NOMO-1 (cell line): Measurements from ENCODE around the gene UBTD1.
"Not testable (repeated sequence)": the region's sequence is repeated elsewhere in the genome, so short reads cannot be mapped to it uniquely, and the experiment has no call there.

Experiments used
- DNase-seq, 2 experiments: peaks; one replicate each; lab custom pipeline; 2025; ENCODE audit not compliant: unreplicated experiment in 2 of 2; lab: John Stamatoyannopoulos, UW

Gene UBTD1

DNA sequence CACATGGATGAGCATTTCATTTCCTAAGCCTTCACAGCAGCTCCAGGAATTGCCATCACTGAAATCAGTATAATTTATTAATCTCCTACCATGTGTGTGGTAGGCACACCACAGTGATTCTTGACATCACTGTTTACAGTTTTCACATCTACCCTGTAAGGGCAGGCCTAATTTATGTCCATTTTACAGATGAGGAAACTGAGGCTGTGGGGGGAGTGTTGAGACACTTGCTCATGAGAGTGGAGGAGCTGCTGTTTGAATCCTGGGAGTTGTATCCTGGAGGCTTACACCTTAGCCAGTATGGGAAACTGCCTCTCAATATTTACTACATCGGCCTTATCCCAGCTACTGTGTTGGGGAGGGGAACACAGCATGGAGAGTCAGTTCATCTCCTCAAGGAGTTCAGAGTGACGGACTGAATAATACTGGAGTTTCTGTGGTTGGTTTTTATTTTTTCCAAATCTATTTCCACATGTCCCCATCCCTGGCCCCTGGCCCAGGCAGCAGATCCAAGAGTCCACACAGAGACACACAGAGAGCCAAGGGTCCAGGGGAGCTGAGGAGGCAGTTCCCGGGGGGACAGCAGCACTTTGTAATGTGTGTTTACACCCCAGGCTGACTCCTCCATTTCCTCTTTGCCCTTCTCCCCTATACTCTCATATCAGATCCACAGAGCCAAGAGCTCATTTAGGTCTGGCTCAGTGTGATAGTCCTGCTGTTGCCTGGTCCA, 13.2 kb downstream of the UBTD1 start:
- no peak for DNase-seq

DNA sequence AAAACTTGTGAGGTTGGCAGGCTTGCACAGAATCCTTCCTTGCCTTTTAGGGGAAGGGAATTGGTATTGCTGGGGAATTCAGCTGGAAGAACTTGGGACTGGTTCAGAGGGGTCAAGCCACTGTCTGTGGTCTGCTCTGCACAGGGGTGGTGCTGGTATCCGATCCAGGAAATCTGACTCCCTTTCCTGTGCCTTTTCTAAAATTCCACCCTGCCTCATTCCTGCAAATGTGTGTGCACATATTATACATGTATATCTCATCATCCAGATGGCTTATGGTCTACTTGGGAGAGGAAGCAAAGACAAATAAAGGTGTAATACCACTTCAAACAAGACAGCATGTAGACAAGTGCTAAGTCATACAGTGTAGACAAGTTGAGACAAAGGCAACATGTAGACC, 14.3 kb downstream of the UBTD1 start:
- DNase-seq = no peak

DNA sequence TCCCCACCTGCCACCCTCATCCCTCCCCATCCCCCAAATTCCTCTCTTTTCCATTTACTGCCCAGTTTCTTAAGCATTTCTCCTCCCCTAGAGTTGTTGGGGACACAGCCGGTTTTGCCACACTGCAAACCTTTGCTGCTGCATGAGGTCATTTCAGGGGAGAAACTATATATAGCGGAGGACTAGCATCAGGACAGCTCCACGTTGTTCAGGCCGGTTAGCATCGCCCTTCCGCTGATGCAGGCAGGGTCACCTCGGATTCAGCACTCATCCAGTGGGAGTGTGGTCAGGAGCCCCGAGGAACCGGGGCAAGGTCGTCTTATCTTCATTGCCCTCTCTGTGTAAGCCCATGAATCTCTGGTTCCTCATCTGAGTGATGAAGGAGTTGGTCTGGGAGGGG, 15.6 kb downstream of the UBTD1 start:
- no peak for DNase-seq

DNA sequence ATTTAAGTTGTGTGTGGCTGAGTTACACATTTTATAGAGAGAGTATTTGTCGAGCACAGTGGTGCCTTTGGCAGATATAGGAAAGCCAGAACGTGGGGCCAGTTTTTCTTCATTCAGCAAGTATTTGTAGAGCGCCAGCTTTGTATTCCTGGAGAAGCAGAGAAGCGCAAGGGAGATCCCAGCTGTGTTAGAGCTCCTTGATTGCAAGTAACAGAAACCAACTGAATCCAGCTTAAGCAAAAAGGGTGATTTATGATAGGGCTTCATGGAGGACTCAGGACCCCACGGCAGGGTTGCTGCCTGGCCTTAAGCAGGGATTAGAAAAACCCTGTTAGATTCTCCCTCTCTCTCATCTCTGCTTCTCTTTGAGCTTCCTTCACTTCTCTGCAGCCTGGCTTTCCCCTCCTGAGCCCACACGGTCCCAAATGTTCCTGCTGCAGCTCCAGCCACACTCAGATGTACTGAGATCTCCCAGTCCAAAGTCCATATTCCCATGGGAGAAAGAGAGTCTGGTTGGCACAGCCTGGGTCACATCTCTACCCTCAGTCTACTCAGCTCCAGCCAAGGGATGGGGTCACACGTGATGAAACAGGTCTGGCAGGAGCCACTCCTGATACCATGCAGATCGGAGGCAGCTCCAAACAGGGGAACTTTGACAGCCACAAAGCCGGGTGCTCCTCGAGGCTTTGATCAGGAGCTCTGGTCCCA, 16.7 kb downstream of the UBTD1 start:
- no peak for DNase-seq

DNA sequence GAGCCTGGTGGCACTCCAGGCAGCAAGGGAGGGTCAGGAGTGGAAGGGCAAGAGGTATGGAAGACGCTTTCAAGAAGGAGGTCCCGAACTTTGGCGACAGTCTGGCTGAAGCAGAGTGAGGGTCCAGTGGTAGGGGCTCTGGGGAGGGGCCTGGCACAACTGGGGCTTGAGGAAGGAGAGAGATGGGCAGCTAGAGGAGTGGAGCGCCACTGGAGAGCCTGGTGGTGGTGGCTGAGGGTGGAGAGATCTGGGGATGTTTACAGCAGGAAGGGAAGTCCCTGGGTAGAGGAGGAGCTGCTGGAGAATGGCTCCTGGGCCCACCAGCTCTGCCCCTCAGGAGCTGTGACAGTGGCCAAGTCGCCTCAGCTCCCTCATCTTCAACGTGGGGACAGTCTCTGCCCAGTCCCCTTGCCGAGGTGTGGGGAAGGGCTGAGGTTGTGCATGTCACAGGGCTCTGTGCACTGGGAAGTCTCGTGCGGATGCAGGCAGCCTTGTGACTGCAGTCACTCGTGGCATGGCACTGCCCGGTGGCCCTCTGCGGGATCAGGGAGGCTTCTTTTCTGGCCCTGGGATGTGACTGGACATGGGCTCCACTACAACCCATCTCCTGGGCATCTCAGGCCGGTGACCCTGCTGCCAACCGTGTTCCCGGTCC, 18.5 kb downstream of the UBTD1 start:
- no peak for DNase-seq

DNA sequence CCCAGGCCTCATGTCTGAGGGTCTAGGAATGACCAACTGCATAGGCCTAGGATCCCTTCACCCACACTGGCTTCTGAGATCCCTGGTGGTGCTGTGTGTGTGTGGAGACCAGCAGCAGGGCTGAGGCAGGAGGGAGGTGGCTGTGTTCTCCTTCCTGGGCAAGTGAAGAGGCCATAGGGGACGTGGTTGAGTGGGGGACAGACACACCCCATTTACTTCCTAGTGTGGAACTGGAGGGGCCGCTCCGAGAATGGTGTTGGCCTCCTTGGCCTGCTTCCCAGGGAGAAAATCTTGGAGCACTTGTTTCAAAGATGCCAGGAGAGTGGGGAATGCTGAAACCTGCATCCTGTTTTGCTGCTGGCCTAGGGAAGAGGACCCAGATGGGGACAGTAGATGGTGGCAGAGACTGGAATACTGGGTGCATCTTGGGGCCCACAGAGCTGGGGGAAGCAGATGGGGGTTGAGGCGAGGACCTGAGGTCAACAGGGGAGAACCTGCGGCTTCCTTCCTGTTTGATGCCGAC, 19.1 kb downstream of the UBTD1 start:
- no peak for DNase-seq

DNA sequence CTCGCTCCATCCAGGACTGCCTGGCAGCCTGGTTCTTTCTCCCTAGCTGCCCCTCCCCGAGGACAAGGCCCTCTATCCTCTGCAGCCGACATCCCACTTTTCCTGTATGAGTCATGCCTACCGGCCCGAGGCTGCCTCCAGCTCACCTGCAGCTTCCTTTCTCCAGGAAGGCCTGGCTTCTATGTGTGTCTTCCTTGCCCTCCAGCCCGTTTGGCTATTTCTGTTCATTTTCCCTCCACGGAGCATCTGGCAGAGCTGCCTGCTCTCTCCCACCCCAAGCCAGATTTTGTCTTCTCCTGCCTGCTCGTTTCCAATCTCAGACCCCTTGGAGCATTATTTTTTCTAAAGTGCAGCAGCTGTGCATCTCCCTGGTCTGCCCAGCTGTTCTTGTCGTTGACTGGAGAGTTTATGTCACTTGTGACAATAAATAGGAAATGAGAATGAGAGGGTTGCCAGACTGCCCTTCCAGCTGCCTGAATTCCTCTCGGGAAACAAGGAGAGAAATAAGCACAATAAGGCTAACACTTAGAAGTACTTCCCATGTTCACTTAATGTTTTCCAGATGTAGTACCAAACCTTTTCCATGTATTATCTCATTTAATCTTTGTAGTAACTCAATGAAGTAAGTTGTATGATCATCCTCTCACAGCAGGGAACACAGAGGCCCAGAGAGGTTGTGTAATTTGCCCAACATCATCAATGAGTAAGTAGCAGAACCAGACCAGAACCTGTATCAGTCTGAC, 19.7 kb downstream of the UBTD1 start:
- no peak for DNase-seq

DNA sequence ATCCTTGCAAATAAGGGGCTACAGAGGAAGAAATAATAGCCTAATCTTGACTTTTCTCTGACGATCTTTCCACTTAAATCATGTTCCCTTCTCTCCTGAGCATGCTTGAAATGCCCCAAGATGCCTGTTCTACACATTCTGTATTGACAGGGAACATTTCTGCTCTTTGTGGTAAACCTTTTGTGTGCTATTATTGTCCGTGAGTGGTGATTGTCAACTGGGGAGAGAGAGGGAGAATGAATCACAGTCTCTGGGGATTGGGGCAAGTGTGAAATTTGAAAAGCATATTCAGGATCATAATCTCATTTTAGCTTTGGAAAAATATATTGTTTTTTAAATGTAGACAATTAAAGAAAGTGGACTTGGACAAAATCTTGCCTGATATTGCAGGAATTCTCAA, 20.6 kb downstream of the UBTD1 start:
- DNase-seq = no peak

DNA sequence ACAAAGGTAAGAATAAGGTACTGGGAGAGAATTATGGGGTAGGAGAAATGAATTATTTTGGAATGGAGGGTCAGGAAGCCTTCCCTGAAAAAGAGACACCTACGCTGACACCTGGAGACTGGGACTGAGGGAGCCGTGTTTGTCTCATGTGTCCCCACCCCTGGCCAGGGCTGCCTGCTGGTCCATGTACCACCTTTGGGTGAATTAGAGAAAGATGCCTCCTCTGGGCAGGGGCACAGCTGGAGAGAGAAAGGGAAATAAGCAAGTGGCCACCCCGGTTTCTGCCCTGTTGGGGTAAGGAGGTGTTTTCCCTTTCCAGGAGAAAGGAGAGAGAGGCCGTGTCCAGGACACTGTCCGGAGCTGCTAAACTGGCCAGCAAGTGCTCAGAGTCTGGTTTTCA, 21.8 kb downstream of the UBTD1 start:
- no peak for DNase-seq

DNA sequence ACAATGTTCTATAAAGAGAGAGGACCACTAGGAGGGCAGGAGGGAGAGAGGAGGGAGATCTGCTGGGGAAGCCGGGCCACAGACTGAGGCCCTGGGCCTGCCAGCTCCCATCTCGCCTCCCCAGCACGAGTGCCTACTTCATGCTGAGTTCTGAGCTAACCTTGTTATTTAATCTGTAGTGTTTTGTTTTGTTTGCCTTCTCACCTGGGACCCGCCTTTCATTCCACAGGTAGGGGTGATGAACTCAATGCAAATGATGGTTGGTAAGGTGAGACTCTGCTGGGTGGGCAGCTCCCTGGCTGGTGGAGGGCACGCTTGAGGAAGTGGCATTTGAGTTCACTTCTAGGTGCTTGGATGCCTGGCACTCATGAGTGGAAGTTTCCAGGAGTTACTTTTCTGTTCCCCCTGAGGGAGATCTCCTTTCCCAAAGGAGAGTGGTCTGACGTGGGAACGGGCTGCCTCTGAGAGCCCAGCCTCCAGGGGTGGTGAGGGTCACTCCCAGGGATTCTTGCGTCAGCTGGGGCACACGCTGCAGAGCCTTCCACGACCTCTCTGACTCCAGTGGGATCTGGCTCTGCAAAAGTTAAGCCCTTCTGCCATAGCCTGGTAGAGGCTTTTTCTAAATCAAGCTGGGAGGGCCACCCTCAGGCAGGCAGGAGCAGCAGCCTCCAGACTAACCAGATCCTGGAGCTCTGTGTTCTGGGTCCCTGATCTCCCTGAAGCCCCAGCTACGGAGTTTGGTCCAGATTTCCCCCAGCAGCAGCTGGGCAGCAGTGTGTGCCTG, 22.4 kb downstream of the UBTD1 start:
- DNase-seq = no peak

DNA sequence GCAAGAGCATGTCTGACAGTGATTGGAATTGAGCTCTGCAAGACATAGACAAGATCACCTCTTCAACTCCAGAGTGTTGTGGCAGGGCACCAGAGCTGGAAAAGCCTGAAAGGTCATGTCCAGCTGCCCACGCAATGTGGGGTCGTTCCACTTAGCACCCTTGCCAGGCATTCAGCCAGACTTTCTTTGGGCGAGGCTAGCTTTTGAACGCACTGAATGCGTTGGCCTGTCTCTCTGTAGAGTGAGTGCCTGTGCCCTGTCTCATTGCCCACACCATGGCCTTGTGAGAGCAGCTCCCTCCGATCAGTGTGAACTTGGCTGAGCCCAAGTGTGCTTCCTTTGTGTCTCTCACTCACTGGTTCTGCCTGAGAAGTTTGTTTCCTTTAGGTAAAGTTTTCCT, 23.3 kb downstream of the UBTD1 start:
- no peak for DNase-seq

DNA sequence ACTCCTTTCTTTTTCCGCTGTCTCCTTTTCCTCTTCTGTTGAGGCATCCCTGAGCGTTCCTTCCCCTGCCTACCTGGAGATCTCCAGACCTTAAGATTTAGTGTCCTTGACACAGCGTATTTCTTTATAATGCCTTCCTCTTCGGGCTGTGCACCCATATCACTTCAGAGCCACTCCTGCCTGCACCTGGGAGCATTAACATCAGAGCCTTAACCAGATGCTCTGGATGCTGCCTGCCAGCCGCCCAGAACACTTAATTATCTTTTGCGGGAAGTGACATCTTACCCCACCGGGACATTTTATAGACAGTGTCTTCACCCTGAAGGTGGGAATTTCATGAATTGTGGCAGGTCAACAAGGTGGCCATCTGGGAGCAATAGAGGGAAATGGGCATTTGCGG, 24.2 kb downstream of the UBTD1 start:
- DNase-seq = no peak

DNA sequence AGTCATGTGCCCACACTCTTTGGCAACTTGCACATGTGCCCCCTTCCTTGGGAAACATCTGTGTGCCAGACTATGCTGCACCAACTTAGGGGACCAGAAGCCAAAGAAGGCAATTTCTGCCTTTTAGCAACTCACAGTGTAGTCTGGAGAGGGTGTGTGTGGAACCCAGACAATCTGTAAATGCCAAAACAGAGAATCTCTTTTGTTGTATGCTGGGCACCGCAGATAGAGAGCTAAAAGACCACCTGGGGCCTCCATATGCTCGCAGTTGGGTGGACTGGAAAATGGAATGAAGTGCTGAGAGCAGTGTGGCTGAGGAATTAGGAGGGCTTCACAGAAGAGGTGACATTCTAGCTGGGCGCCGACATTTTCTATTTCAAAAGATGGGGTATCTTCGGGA, 26.4 kb downstream of the UBTD1 start:
- no peak for DNase-seq

DNA sequence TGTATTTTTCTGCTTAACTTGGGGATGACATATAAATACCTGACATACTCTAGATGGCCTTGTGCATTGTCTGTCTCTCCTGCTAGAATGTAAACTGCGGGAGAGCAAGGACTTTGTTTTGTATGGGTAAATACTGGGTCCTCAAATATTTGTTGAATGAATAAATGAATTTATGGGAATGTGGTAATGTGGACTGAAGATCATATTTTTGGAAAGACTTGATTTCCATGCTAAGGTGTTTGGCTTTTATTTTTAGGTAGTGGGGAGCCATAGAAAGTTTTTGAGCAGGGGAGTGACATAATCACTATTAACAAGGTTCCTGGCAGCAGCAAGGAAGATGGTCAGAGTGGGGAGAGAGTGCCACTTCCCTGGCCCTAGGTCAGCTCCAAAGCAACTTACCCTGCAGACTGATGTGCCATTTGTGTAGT, 27.0 kb downstream of the UBTD1 start:
- no peak for DNase-seq

DNA sequence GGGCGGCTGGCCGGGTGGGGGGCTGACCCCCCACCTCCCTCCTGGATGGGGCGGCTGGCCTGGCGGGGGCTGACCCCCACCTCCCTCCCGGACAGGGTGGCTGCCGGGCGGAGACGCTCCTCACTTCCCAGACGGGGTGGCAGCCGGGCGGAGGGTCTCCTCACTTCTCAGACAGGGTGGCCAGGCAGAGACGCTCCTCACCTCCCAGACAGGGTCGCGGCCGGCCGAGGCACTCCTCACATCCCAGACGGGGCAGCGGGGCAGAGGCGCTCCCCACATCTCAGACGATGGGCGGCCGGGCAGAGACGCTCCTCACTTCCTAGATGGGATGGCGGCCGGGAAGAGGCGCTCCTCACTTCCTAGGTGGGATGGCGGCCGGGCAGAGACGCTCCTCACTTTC, 30.2 kb downstream of the UBTD1 start:
- DNase-seq = not testable (repeated sequence)

DNA sequence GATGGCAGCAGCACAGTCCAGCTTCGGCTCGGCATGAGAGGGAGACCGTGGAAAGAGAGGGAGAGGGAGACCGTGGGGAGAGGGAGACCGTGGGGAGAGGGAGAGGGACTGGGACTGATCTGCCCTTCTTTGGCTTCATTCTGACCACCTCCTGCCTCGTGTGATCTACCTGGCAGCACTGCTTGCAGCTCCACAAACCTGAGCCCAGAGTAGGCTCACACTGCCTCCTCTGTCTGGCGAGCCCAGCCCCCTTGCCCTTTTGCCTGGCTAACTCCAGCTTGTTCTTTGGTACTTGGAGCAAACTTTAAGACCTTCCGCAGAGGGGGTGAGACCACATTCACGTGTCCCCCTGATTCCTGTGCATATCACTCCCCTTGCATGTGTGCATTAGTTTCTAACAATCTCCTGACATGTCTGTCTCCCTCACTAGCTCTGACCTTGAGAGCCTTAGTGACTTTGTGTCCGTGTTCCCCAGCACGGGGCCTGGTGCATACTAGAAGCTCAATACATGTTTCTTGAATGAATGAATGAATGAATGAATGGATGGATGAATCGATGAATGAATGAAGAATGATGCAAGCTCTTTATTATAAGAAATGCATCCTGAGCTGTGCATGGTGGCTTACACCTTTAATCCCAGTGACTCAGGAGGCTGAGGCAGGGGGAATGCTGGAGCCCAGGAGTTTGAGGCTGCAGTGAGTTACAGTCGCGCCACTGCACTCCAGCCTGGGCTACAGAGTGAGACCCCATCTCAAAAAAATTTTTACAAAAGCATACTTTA, 31.2 kb downstream of the UBTD1 start:
- no peak for DNase-seq

DNA sequence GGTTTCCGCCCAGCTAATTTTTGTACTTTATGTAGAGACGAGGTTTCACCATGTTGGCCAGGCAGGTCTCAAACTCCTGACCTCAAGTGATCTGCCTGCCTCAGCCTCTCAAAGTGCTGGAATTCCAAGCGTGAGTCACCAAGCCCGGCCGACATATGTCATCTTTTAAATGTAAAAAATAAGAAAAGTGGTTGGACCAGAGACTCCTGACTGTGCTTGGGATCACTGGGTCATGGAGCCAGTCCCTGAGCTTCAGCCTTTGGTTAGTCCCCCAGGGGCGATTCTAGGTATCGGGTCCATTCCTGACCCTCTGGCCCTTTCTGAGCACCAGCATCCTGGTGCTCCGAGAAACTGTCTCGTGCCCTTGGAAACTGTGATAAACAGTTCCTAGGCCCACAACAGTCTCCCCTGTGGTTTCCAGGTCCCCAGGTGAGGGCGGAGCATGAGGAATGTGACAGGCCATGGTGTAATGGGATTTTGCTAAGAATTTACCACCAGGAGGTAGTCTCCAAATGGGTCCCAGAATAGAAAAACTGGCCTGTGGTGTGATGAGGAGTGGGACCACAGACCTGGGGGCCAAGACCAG, 32.8 kb downstream of the UBTD1 start:
- DNase-seq = no peak

DNA sequence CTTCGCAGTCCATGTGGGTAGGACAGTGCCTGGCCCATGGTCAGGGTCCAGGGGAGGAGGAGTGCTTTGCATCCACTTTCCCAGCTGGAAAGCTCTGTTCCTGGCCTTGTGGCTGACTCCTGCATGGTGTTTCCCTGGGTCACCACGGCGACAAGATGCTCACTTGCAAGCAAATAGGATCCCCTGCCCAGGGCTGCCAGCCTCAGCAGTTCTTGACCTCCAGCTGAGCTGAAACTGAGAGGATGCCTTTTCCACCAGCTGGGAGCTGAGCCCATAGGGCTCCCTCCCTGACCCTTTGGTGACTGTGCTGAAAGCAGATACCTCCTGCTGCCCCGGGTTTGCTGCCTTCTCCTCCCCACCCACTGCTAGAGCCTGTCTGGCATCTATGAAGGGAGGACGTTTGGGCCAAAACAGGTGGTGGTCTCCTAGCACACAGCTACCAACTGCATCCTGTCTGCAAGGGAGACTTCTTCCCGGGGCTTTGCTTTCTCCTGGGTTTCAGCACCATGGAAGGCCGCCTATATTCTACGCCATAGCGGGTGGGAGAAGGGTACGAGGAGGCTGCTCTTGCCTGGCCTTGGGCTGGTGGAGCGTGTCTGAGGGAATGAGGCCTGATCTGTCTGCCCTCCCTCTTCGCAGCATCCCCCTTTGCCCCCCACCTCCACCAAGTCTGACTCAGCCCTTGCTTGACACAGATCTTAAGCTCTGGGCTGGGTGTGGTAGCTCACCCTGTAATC, 34.4 kb downstream of the UBTD1 start:
- no peak for DNase-seq

DNA sequence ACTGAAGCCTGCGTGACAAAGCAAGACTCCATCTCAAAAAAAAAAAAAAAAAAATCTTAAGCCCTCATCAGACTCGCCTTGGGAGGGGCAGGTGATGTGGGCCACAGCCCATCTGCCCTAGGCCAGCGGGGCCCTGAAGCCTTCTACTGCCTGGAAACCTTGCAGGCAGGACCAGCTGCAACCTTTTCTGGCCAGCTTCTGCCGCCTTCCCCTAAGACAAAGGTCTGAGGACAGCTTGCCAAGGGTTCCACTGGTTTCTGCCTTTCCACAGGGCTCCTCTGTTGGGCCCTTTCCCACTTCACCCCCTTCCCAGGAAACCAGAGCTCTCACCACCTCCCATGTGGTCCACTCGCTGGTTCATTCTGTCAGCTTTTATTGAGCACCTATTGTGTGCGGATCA, 35.2 kb downstream of the UBTD1 start:
- no peak for DNase-seq
